HG02981 (cell line): ENCODE measurements around the gene ZNF799.
"Not testable (repeated sequence)": the region's sequence is repeated elsewhere in the genome, so short reads cannot be mapped to it uniquely, and the experiment has no call there.

Experiments
- ATAC-seq: cut with Tn5 transposase; IDR thresholded peaks from one replicate; pipeline ENCODE4 v1.9.1; 2021; ENCODE audit warnings: mild to moderate bottlenecking, moderate library complexity; ENCODE audit not compliant: unreplicated experiment

Gene ZNF799

GRCh38 chr19:12400633-12401502 lies at the start of gene ZNF799:
ZNF799 (minus strand) TSS chr19:12401271; CDS start chr19:12401070, 201 bp downstream.
- peak; percentile 79 for ATAC-seq

GRCh38 chr19:12450844-12451243 lies 49.8 kb upstream of the ZNF799 start:
- ATAC-seq: no peak

DNA sequence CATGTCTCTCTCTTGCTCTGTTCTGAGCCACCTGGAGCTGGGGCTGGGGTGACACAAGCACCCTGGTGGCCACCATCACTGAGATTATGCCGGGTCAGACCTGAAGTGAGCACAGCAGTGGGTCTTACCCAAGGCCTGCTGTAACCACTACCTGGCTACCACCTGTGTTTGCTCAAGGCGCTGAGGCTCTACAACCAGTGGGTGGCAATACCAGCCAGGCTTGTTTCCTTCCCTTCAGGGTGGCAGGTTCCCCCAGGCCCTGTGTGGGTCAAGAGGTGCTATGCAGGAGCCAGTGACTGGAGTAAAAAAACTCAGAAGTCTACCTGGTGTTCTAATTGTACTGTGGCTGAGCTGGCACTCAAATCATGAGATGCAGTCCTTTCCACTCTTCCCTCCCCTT lies 47.7 kb upstream of the ZNF799 start:
- no peak for ATAC-seq

GRCh38 chr19:12440541-12441316 lies 39.7 kb upstream of the ZNF799 start, which contains the start of gene ZNF443:
ZNF443 (minus strand) TSS chr19:12441021; CDS start chr19:12440914, 107 bp downstream.
- ATAC-seq: peak; percentile 90

- not testable (repeated sequence) for ATAC-seq
Observed at GRCh38 chr19:12439686-12440540, 38.8 kb upstream of the ZNF799 start.

DNA sequence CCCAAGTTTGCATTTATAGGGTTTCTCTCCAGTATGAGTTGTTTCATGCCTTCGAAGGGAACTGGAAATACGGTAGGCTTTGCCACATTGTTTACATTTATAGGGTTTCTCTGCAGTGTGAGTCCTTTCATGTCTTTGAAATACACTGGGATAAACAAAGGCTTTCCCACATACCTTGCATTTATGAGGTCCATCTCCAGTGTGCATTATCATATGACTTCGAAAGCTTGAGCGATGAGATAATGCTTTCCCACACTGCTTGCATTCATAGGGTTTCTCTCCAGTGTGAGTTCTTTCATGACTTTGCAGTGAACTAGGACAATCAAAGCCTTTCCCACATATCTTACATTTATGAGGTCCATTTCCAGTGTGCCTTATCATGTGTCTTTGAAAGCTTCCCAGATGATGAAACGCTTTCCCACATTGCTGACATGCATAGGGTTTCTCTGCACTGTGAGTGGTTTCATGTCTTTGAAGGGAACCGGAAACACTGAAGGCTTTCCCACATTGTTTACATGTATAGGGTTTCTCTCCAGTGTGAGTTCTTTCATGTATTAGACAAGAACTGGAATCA lies 29.7 kb upstream of the ZNF799 start:
- not testable (repeated sequence) for ATAC-seq

- ATAC-seq: no peak
Observed at GRCh38 chr19:12425888-12426274, 24.8 kb upstream of the ZNF799 start.

DNA sequence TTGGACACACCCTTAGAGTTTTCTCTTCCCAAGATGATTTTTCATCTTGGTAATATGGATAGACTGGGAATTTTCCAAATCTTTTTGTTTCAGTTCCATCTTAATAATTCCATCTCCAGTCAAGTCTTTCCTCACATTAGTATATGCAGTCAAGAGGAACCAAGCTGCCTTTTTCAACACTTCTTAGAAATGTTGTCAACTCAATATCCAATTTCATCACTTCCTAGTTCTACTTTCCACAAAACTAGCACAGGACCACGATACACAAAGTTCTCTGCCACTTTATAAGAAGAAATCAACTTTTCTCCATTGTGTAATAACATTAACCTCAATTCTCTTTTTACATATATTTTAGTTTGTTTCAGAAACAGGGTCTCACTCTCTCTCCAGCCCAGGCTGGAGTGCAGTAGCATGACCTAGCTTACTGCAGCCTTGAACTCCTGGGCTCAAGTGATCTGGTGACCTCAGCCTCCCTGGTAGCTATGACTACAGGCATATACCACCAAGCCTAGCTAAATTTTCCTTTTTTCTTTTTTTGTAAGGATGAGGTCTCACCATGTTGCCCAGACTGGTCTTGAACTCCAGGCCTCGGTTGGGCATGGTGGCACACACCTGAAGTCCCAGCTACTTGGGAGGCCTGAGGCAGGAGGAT lies 24.3 kb upstream of the ZNF799 start:
- no peak for ATAC-seq

GRCh38 chr19:12417273-12417672 lies 16.2 kb upstream of the ZNF799 start:
- not testable (repeated sequence) for ATAC-seq

DNA sequence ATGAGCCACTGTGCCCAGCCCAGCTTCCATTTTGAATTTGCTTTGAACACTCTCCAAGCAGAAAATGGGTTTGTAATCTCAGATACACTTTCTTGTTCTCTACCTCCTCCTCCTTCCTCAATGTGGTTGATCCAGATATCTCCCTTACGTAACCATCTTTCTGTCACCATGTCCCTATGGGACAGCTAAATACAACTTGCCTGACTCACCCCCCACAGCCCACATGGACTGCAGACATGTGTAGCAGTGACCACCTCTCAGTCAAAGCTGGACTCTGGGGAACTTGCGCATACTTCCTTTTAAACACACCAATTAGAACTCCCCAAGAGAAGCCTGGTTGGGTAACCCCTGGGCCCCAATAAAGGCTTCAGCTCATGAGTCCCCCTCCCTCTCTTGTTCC lies 10.8 kb upstream of the ZNF799 start:
- no peak for ATAC-seq

- ATAC-seq: peak; percentile 53
Observed at GRCh38 chr19:12399901-12400632, 1.0 kb downstream of the ZNF799 start.

DNA sequence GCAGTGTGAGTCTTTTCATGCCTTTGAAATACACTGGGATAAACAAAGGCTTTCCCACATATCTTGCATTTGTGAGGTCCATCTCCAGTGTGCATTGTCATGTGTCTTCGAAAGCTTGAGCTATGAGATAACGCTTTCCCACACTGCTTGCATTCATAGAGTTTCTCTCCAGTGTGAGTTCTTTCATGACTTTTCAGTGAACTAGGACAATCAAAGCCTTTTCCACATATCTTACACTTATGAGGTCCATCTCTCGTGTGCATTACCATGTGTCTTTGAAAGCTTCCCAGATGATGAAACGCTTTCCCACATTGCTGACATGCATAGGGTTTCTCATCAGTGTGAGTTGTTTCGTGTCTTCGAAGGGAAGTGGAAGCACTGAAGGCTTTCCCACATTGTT lies 9.9 kb downstream of the ZNF799 start:
- not testable (repeated sequence) for ATAC-seq

DNA sequence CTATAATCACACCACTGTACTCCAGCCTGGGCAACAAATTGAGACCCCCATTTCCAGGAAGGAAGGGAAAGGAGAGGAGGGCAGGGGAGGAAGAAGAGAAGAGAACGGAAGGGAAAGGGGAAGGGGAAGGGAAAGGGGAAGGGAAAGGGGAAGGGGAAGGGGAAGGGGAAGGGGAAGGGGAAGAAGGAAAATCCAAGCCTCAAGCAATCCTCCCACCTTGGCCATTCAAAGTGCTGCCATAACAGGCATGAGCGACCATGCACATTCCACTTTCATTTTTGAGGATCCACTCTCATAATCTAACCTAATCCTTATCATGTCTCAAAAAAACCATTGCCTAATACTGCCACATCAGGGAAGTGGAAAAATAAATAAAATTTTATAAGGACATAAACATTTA lies 14.7 kb downstream of the ZNF799 start:
- not testable (repeated sequence) for ATAC-seq

GRCh38 chr19:12380444-12380737 lies 20.7 kb downstream of the ZNF799 start:
- ATAC-seq: no peak

GRCh38 chr19:12379732-12380443 lies 21.2 kb downstream of the ZNF799 start:
- ATAC-seq: no peak

- no peak for ATAC-seq
Observed at GRCh38 chr19:12374026-12374425, 27.0 kb downstream of the ZNF799 start.

DNA sequence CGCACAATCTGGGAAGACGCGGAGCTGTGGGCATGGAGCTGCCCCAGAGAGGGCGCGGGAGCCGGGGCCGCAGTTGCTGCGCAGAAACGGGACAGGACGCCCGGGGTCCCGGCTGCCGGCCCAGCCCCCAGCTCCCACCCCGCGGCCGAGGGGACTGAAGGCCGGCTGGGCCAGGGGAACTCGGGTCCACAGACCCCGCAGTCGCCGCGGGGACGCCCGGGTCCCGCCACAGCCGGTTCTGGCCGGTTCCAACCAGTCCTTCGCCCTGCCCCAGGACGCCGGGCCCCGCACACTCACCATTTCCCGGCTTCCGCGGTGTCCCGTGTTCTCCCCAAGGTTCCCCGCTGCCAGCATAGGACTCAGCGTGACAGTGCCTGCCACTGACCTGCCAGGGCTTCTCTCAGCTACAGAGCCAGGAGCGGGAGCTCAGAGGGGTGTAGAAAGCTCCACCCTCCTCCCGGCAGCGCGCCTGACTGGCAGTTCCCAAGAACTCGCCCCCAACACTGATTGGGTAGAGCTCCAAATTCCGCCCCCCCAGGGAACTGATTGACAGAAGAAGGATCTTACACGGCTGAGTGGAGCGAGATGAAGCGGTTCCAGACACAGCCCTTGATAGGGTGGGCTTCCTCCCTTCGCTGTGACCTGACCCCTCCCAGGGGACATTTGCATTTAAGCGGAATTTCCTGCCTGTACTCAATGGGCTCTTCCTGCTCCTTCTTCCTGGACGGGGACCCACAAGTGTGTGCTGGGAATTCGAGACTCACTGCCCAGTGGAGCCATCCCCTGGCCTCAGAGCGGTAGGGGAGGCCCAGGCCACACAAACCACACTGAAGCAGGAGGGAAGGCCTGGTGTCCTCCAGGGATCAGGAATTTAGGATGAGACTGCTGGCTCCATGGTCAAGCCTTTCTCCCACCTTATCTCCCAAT lies 35.6 kb downstream of the ZNF799 start, which contains the start of gene ZNF442:
ZNF442 (minus strand) TSS at position 448 of the 927 bp plus-strand sequence. CDS start 2,052 bp downstream, outside the sequence.
- ATAC-seq: peak; percentile 88
